HCT116 (cell line): ENCODE measurements around the gene PTPRJ. TPM values are rescaled to one million over a fixed set of nuclear protein-coding genes. Genes with fewer than 3 reads are reported as not detected.
A peak's percentile ranks its signal among the peaks of the same experiment; 100 is the strongest.

Experiments
- ATAC-seq: fragments of 200-7000 bp; cut with Tn5 transposase; 2 replicates; pipeline ENCODE4 v1.9.1; 2020; ENCODE audit warnings: mild to moderate bottlenecking, moderate library complexity
- BruUV-seq: library from RNA; stranded (reverse); fragments of 400-500 nt; replicated peaks from 2 replicates; lab custom pipeline; 2021; lab: Mats Ljungman, UMichigan
- CTCF ChIA-PET: fragments of 300-600 bp; sonication (Branson Sonifier 250); formaldehyde crosslinking; loops from one replicate; lab custom pipeline; 2021; ENCODE audit warnings: antibody characterized with exemption; lab: Charles Lee
- POLR2A ChIA-PET: fragments of 300-600, 350-600 bp; sonication (Branson Sonifier 250); formaldehyde crosslinking; loops from one replicate; lab custom pipeline; 2021; ENCODE audit warnings: antibody characterized with exemption; lab: Charles Lee
- RAD21 ChIA-PET, 2 experiments: fragments of 300-600 bp; sonication (Branson Sonifier 250); formaldehyde crosslinking; loops; one replicate each; lab custom pipeline; 2023; ENCODE audit warnings: low total read pairs in 2 of 2; ENCODE audit not compliant: uncharacterized antibody in 2 of 2, unreplicated experiment in 2 of 2, low non-redundant PET in 1 of 2; lab: Charles Lee
- DNase-seq: peaks from one replicate; pipeline ENCODE4 v3.0.0-alpha.2; 2010; ENCODE audit warnings: low read depth, low spot score
- H2AFZ ChIP-seq: fragments of 200-600 bp; shearing (Covaris generic), sonication (generic); 2 replicates; pipeline ENCODE4 v1.6.1; 2017; ENCODE audit warnings: low read depth, mixed run types, mixed read lengths, antibody characterized with exemption, low read length; ENCODE audit not compliant: poor library complexity, severe bottlenecking
- H3K27ac ChIP-seq: 2 replicates; pipeline ENCODE4 v1.5.1; 2012; ENCODE audit warnings: low read depth, low read length
- H3K27me3 ChIP-seq: fragments of 200-600 bp; sonication (generic); 2 replicates; pipeline ENCODE4 v1.6.1; 2016; ENCODE audit warnings: mixed run types, low read length, mixed read lengths; ENCODE audit not compliant: insufficient read depth
- H3K36me3 ChIP-seq, 2 experiments: fragments of 200-500 bp in 1 of 2; fragments of 200-600 bp in 1 of 2; sonication (Bioruptor generic) in 1 of 2; sonication (generic) in 1 of 2; 2 replicates each; pipeline versions ENCODE4 v1.5.1 to v1.6.1; 2014 to 2016; ENCODE audit warnings: low read length in 2 of 2, inconsistent platforms in 1 of 2, mixed read lengths in 1 of 2, mixed run types in 1 of 2; ENCODE audit not compliant: insufficient read depth in 2 of 2, control insufficient read depth in 1 of 2
- H3K4me1 ChIP-seq, 2 experiments: fragments of 200-600 bp in 1 of 2; sonication (generic) in 1 of 2; 2 replicates each; pipeline versions ENCODE4 v1.5.1 to v1.6.1; 2012 to 2017; ENCODE audit warnings: low read length in 2 of 2, inconsistent platforms in 1 of 2, mild to moderate bottlenecking in 1 of 2, mixed read lengths in 1 of 2, mixed run types in 1 of 2, moderate library complexity in 1 of 2; ENCODE audit not compliant: insufficient read depth in 2 of 2, control insufficient read depth in 1 of 2
- H3K4me2 ChIP-seq: fragments of 200-600 bp; sonication (generic); 2 replicates; pipeline ENCODE4 v1.6.1; 2017; ENCODE audit warnings: mixed run types, low read length, mixed read lengths
- H3K4me3 ChIP-seq, 2 experiments: fragments of 200-600 bp in 1 of 2; sonication (generic) in 1 of 2; replicated peaks in 1 of 2; 2 replicates each; pipeline ENCODE4 v1.5.1; 2011 to 2016; ENCODE audit warnings: low read length in 2 of 2, control low read depth in 1 of 2, low read depth in 1 of 2, mild to moderate bottlenecking in 1 of 2, mixed read lengths in 1 of 2, mixed run types in 1 of 2
- H3K79me2 ChIP-seq: fragments of 200-600 bp; sonication (generic); 2 replicates; pipeline ENCODE4 v1.6.1; 2017; ENCODE audit warnings: mild to moderate bottlenecking, mixed run types, low read length, moderate library complexity, mixed read lengths; ENCODE audit not compliant: insufficient read depth
- H3K9ac ChIP-seq: fragments of 200-600 bp; sonication (generic); 2 replicates; pipeline ENCODE4 v1.6.1; 2016; ENCODE audit warnings: low read length, mixed read lengths
- H3K9me2 ChIP-seq: fragments of 200-600 bp; sonication (generic), shearing (Covaris generic); 2 replicates; pipeline ENCODE4 v1.6.1; 2017; ENCODE audit warnings: mixed run types, mild to moderate bottlenecking, moderate library complexity; ENCODE audit not compliant: insufficient read depth
- H3K9me3 ChIP-seq, 2 experiments: fragments of 200-500 bp in 1 of 2; fragments of 200-600 bp in 1 of 2; sonication (Bioruptor generic) in 1 of 2; sonication (generic) in 1 of 2; 2 replicates each; pipeline ENCODE4 v1.6.1; 2014 to 2017; ENCODE audit warnings: low read length in 2 of 2, mixed read lengths in 2 of 2, inconsistent platforms in 1 of 2, low read depth in 1 of 2, mild to moderate bottlenecking in 1 of 2, mixed run types in 1 of 2, moderate library complexity in 1 of 2; ENCODE audit not compliant: control insufficient read depth in 1 of 2, insufficient read depth in 1 of 2
- H4K20me1 ChIP-seq: fragments of 200-600 bp; sonication (generic), shearing (Covaris generic); 2 replicates; pipeline ENCODE4 v1.6.1; 2017; ENCODE audit warnings: mixed run types, mild to moderate bottlenecking, moderate library complexity; ENCODE audit not compliant: insufficient read depth
- ATF3 ChIP-seq: IDR thresholded peaks from 2 replicates; pipeline ENCODE4 v1.6.1; 2012
- POLR2A ChIP-seq: IDR thresholded peaks from 2 replicates; pipeline ENCODE4 v1.7.0; 2011; ENCODE audit warnings: borderline replicate concordance; ENCODE audit not compliant: insufficient read depth, insufficient read length; ENCODE audit errors: extremely low read depth
- RAD21 ChIP-seq: IDR thresholded peaks from 2 replicates; pipeline ENCODE4 v1.6.1; 2012; ENCODE audit warnings: low read depth, mild to moderate bottlenecking
- SIN3A ChIP-seq: IDR thresholded peaks from 2 replicates; pipeline ENCODE4 v1.6.1; 2012; ENCODE audit warnings: low read depth
- SRF ChIP-seq: IDR thresholded peaks from 2 replicates; pipeline ENCODE4 v1.6.1; 2012; ENCODE audit warnings: low read depth
- TCF7L2 ChIP-seq: IDR thresholded peaks from 2 replicates; pipeline ENCODE4 v1.7.0; 2011; ENCODE audit warnings: borderline replicate concordance, inconsistent platforms; ENCODE audit not compliant: insufficient read depth, insufficient read length; ENCODE audit errors: extremely low read depth
- ZNF274 ChIP-seq: fragments of 200-500 bp; sonication (Bioruptor generic); IDR thresholded peaks from 2 replicates; pipeline ENCODE4 v1.6.1; 2014; ENCODE audit warnings: mild to moderate bottlenecking, low read depth, low read length, inconsistent platforms
- intact Hi-C: fragments of 100-400 bp; cut with micrococcal nuclease; formaldehyde crosslinking; loops from 2 replicates; pipeline ENCODE4 v1.10.0; 2022
- total RNA-seq: library from RNA; stranded (reverse); gene quantifications from one replicate; pipeline ENCODE4 v1.2.1, GENCODE V29; 2021; ENCODE audit not compliant: unreplicated experiment
- TF ChIP-seq, protein P1 (sequence below): IDR thresholded peaks from 2 replicates; pipeline ENCODE4 v1.6.1; 2012; ENCODE audit warnings: low read depth
- TF ChIP-seq, protein P2 (sequence below), 3 experiments: fragments of 200-600 bp in 1 of 3; sonication (generic) in 1 of 3; IDR thresholded peaks in 2 of 3; conservative IDR thresholded peaks in 1 of 3; 2 replicates each; pipeline ENCODE4 v1.5.1; 2012 to 2017; ENCODE audit warnings: low read depth in 2 of 3, low read length in 2 of 3, antibody characterized with exemption in 1 of 3, borderline replicate concordance in 1 of 3, control low read depth in 1 of 3, mild to moderate bottlenecking in 1 of 3, mixed read lengths in 1 of 3, mixed run types in 1 of 3, moderate library complexity in 1 of 3; ENCODE audit not compliant: insufficient read depth in 1 of 3

The PTPRJ gene
- total RNA-seq, 1 experiment from 2014 or later: 19.1 TPM

DNA sequence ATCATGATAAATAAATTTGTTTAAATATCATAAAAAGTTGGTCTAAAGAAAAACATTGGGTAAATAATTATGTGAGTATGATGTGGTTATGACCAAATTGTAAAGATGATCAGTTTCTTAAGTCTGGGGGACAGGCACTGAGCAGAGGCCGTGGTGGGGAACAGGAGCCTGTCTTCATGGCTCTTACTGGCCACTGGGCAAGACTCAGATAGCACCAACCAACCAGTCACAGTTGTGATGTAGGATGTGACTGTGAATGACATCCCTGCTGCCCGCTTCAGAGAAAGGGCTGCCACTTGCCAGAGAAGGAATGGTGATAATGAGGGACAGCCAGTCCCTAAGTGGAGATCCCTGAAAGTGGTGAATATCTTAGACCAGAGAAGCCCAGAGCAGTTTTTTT is 7.0 kb downstream of the PTPRJ start:
- H3K9me3 ChIP-seq: no peaks in the 10 kb centered on the region
- ChIA-PET POLR2A (interaction anchor here (1.0 kb wide), 1 partner anchor 121 kb away, joined by 4 read pairs; no protein-coding TSS in a partner anchor), RAD21 (interaction anchor here in 1 of 2 experiments (0.5 kb wide), 1 partner anchor 90 kb away, joined by 4 read pairs; no protein-coding TSS in a partner anchor), CTCF (no interaction called here)
- peak overlapping the region; percentile 79 for H3K27ac ChIP-seq
- H3K9me2 ChIP-seq: no peaks in the 10 kb centered on the region
- no peaks in the 10 kb centered on the region for H3K27me3 ChIP-seq
- H3K4me2 ChIP-seq: peak overlapping the region; percentile 73
- no TSS peak for BruUV-seq
- intact Hi-C loops: no loop called here
- H4K20me1 ChIP-seq: no peaks in the 10 kb centered on the region
- TF ChIP-seq POLR2A: no peak
- no peak for TF ChIP-seq SRF
- H3K4me3 ChIP-seq: no peak overlapping the region
- no peaks in the 10 kb centered on the region for H3K36me3 ChIP-seq
- no peak overlapping the region for H2AFZ ChIP-seq
- peaks cover 75 to 85% of the 10 kb centered on the region in 2 experiments for H3K4me1 ChIP-seq
- peaks cover 78% of the 10 kb centered on the region for H3K79me2 ChIP-seq
- DNase-seq (no peak), ATAC-seq (no peak)
- 0 out of 2 replicates have a peak overlapping the region, but pooled peaks have one; percentile 5 for H3K9ac ChIP-seq

GRCh38 chr11:47987781-47988180 is 7.4 kb downstream of the PTPRJ start:
- peaks cover 76 to 87% of the 10 kb centered on the region in 2 experiments for H3K4me1 ChIP-seq
- H3K9me3 ChIP-seq: no peaks in the 10 kb centered on the region
- ChIA-PET CTCF (no interaction called here), POLR2A (no interaction called here), RAD21 (no interaction called here)
- peak overlapping the region; percentile 79 for H3K27ac ChIP-seq
- peaks cover 77% of the 10 kb centered on the region for H3K79me2 ChIP-seq
- no peaks in the 10 kb centered on the region for H3K9me2 ChIP-seq
- BruUV-seq: no TSS peak
- DNase-seq: no peak
- intact Hi-C loops: no loop called here
- H4K20me1 ChIP-seq: no peaks in the 10 kb centered on the region
- H3K27me3 ChIP-seq: no peaks in the 10 kb centered on the region
- no peak overlapping the region for H2AFZ ChIP-seq
- peak overlapping the region; percentile 73 for H3K4me2 ChIP-seq
- H3K9ac ChIP-seq: 0 out of 2 replicates have a peak overlapping the region, but pooled peaks have one; percentile 5
- no peaks in the 10 kb centered on the region for H3K36me3 ChIP-seq
- H3K4me3 ChIP-seq: no peak overlapping the region
- no peak for TF ChIP-seq SIN3A
- no peak for TF ChIP-seq SRF
- TF ChIP-seq, protein P1, sequence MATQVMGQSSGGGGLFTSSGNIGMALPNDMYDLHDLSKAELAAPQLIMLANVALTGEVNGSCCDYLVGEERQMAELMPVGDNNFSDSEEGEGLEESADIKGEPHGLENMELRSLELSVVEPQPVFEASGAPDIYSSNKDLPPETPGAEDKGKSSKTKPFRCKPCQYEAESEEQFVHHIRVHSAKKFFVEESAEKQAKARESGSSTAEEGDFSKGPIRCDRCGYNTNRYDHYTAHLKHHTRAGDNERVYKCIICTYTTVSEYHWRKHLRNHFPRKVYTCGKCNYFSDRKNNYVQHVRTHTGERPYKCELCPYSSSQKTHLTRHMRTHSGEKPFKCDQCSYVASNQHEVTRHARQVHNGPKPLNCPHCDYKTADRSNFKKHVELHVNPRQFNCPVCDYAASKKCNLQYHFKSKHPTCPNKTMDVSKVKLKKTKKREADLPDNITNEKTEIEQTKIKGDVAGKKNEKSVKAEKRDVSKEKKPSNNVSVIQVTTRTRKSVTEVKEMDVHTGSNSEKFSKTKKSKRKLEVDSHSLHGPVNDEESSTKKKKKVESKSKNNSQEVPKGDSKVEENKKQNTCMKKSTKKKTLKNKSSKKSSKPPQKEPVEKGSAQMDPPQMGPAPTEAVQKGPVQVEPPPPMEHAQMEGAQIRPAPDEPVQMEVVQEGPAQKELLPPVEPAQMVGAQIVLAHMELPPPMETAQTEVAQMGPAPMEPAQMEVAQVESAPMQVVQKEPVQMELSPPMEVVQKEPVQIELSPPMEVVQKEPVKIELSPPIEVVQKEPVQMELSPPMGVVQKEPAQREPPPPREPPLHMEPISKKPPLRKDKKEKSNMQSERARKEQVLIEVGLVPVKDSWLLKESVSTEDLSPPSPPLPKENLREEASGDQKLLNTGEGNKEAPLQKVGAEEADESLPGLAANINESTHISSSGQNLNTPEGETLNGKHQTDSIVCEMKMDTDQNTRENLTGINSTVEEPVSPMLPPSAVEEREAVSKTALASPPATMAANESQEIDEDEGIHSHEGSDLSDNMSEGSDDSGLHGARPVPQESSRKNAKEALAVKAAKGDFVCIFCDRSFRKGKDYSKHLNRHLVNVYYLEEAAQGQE: no peak
- no peak for TF ChIP-seq TCF7L2
- TF ChIP-seq, protein P2, sequence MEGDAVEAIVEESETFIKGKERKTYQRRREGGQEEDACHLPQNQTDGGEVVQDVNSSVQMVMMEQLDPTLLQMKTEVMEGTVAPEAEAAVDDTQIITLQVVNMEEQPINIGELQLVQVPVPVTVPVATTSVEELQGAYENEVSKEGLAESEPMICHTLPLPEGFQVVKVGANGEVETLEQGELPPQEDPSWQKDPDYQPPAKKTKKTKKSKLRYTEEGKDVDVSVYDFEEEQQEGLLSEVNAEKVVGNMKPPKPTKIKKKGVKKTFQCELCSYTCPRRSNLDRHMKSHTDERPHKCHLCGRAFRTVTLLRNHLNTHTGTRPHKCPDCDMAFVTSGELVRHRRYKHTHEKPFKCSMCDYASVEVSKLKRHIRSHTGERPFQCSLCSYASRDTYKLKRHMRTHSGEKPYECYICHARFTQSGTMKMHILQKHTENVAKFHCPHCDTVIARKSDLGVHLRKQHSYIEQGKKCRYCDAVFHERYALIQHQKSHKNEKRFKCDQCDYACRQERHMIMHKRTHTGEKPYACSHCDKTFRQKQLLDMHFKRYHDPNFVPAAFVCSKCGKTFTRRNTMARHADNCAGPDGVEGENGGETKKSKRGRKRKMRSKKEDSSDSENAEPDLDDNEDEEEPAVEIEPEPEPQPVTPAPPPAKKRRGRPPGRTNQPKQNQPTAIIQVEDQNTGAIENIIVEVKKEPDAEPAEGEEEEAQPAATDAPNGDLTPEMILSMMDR (IDR thresholded peaks at IDR 0.05 in 2 of 3, conservative IDR thresholded peaks at IDR 0.05 in 1 of 3; ENCODE audit: borderline replicate concordance in 1 of 3, insufficient read depth in 1 of 3, low read depth in 2 of 3, low read length in 2 of 3): no peak
- no peak for TF ChIP-seq RAD21
- TF ChIP-seq ATF3: no peak
- TF ChIP-seq ZNF274: no peak
- ATAC-seq: no peak
